Measurements from ENCODE around the gene MARCHF2.

The MARCHF2 gene

GRCh38 chr19:8423817-8424223 is 10.7 kb downstream of the MARCHF2 start:
- Histone ChIP-seq H3K4me1 (ENCODE audit: control insufficient read depth, insufficient read depth, low read length) (peaks cover 4% of the 10 kb centered on the region), H3K9me3 (ENCODE audit: control insufficient read depth, insufficient read depth, low read depth, low read length) (no peaks in the 10 kb centered on the region), H3K4me3 (ENCODE audit: low read depth, low read length) (no peak overlapping the region), H3K27ac (ENCODE audit: extremely low read depth, low read depth, low read length) (no peak overlapping the region), H3K36me3 (ENCODE audit: control insufficient read depth in 2 of 2, insufficient read depth in 1 of 2, low read length in 2 of 2) (peaks cover 0 to 8% of the 10 kb centered on the region in 2 experiments; a peak in 1 of 3 replicates)
- ChIA-PET POLR2A (interaction anchor here (0.6 to 3.3 kb wide), 12 partner anchors 10 to 173 kb away, joined by 3 to 48 read pairs (median 4); partner anchors contain the start of genes HNRNPM, MARCHF2, RAB11B and ZNF414), CTCF (interaction anchor here (0.7 to 2.3 kb wide), 5 partner anchors 11 to 155 kb away, joined by 3 to 16 read pairs (median 3); partner anchors contain the start of gene MARCHF2)
- no peak for TF ChIP-seq ZNF138 (tag by site-specific recombination; IDR thresholded peaks at IDR 0.05; ENCODE audit: borderline replicate concordance)
- TF ChIP-seq ZBTB21 (tag by site-specific recombination; IDR thresholded peaks at IDR 0.05) = peak; percentile 96
- TF ChIP-seq ZNF629 (tag by site-specific recombination; IDR thresholded peaks at IDR 0.05) = peak; percentile 97
- TF ChIP-seq MEIS1 (CRISPR knock-in tag; IDR thresholded peaks at IDR 0.05; ENCODE audit: borderline replicate concordance) = no peak
- TF ChIP-seq HIC1 (tag by site-specific recombination; IDR thresholded peaks at IDR 0.05) = peak; percentile 67
- TF ChIP-seq ZBTB7A (tag by site-specific recombination; IDR thresholded peaks at IDR 0.05; ENCODE audit: low read depth) = no peak
- TF ChIP-seq HOXD13 (CRISPR knock-in tag; IDR thresholded peaks at IDR 0.05; ENCODE audit: borderline replicate concordance) = no peak
- TF ChIP-seq SP7 (tag by site-specific recombination; IDR thresholded peaks at IDR 0.05) = peak; percentile 73
- 0 out of 2 replicates have a peak, but pooled peaks have one; percentile 48 for TF ChIP-seq ZNF24 (tag by site-specific recombination; IDR thresholded peaks at IDR 0.05)
- TF ChIP-seq ZNF707 (tag by site-specific recombination; IDR thresholded peaks at IDR 0.05) = no peak
- peak; percentile 48; the same call in 1 of the 2 replicates for TF ChIP-seq KLF16 (tag by site-specific recombination; IDR thresholded peaks at IDR 0.05)
- no peak for TF ChIP-seq SCRT1 (tag by site-specific recombination; IDR thresholded peaks at IDR 0.05; ENCODE audit: borderline replicate concordance)
- TF ChIP-seq ZNF335 (tag by site-specific recombination; conservative IDR thresholded peaks at IDR 0.05) = peak; percentile 46; the same call in 1 of the 2 replicates
- TF ChIP-seq EGR2 (tag by site-specific recombination; IDR thresholded peaks at IDR 0.05; ENCODE audit: low read depth) = no peak
- no peak for TF ChIP-seq ZNF776 (tag by site-specific recombination; IDR thresholded peaks at IDR 0.05; ENCODE audit: borderline replicate concordance)
- TF ChIP-seq ZNF266 (tag by site-specific recombination; IDR thresholded peaks at IDR 0.05; ENCODE audit: low read depth) = no peak
- TF ChIP-seq GLI2 (tag by site-specific recombination; IDR thresholded peaks at IDR 0.05; ENCODE audit: borderline replicate concordance, low read depth) = no peak
- TF ChIP-seq ZBTB8A (tag by site-specific recombination; IDR thresholded peaks at IDR 0.05) = no peak
- no peak for TF ChIP-seq ZNF350 (tag by site-specific recombination; IDR thresholded peaks at IDR 0.05)
- TF ChIP-seq ZNF324 (tag by site-specific recombination; IDR thresholded peaks at IDR 0.05) = peak; percentile 81; the same call in 1 of the 2 replicates
- TF ChIP-seq ATF2 (tag by site-specific recombination; IDR thresholded peaks at IDR 0.05; ENCODE audit: low read depth) = peak; percentile 55
- TF ChIP-seq ZNF214 (tag by site-specific recombination; IDR thresholded peaks at IDR 0.05; ENCODE audit: borderline replicate concordance) = no peak
- 0 out of 2 replicates have a peak, but pooled peaks have one; percentile 25 for TF ChIP-seq ZNF341 (tag by site-specific recombination; IDR thresholded peaks at IDR 0.05; ENCODE audit: low read depth)
- no peak for TF ChIP-seq ZNF114 (tag by site-specific recombination; IDR thresholded peaks at IDR 0.05)
- TF ChIP-seq YY1 (tag by site-specific recombination; IDR thresholded peaks at IDR 0.05) = no peak
- TF ChIP-seq CTCF (tag by site-specific recombination; IDR thresholded peaks at IDR 0.05) = no peak
- peak; percentile 42; the same call in 1 of the 2 replicates for TF ChIP-seq IKZF3 (tag by site-specific recombination; IDR thresholded peaks at IDR 0.05)
- no peak for TF ChIP-seq ZNF621 (tag by site-specific recombination; IDR thresholded peaks at IDR 0.05)
- no peak for TF ChIP-seq REPIN1 (tag by site-specific recombination; IDR thresholded peaks at IDR 0.05; ENCODE audit: low read depth)
- peak; percentile 85 for TF ChIP-seq KLF9 (tag by site-specific recombination; IDR thresholded peaks at IDR 0.05; ENCODE audit: low read depth)
- TF ChIP-seq ZNF366 (tag by site-specific recombination; conservative IDR thresholded peaks at IDR 0.05) = peak; percentile 78
- no peak for TF ChIP-seq ZFP37 (tag by site-specific recombination; IDR thresholded peaks at IDR 0.05)
- TF ChIP-seq ZNF791 (tag by site-specific recombination; IDR thresholded peaks at IDR 0.05) = no peak
